ENCODE measurements around the gene EXOSC10.

The EXOSC10 gene

DNA sequence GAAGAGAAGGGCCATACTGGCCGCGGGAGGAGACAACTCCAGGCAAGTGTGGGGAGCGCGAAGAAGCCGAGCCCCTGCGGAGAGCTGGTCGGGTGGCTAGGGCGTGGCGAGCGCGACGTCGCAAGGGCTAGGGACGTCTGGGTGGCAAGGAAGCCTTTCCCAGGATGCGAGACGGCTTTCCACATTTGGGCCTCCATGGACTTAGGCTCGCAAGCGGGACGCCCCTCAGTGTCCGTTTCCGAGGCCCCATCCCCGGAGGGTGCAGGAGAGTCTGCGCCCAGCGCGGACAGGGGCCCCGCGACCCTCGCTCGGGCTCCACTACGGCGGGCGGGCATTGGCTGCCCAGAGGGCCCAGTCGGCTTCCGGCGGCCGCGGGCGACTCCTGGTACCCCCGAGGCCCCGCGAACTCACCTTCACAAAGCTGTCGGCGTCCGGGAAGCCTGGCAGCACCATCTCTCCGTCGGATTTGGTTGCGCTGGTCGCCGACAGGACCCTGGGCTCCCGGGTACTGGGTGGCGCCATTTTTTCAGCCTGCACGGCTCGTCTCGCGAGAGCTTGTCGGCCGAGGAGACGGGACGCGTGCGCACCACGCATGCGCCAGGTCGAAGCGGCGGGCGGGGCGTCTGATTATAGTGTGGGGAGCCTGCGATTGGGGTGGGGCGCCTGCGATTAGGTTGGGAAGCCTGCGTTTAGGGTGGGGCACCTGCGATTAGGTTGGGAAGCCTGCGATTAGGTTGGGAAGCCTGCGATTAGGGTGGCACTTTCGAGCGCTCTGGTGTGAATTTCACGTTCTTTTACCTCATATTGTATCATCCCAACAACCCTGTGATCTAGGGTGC, at the start of gene EXOSC10:
Gene EXOSC10 (minus strand): TSS at position 560 of the 839 bp plus-strand sequence. CDS start 38 bp downstream, at position 522.
- peak; percentile 89 for DNase-seq (ENCODE audit: low read depth)

GRCh38 chr1:11147197-11147770, 47.6 kb upstream of the EXOSC10 start:
- peak; percentile 84 for DNase-seq (ENCODE audit: low read depth)

DNA sequence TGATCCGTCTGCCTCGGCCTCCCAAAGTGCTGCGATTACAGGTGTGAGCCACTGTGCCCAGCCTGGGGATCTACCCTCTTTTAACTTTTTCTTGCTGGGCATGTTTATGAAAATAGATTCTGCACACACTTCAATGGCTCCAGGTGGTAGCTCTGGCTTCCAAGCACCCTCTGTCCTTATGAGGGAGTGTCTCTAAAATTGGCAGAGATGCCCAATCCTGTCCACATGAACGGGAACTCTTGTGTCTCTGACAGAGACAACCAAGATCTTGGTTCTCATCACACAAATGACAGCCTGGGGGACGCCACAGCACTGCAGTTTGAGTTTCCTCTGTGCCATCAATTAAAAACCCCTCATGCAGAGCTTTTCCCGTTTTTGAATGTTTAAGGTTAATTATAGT, 46.1 kb upstream of the EXOSC10 start:
- DNase-seq (ENCODE audit: low read depth) = no peak

- no peak for DNase-seq (ENCODE audit: low read depth)
Measured at GRCh38 chr1:11144570-11145256, 45.0 kb upstream of the EXOSC10 start.

DNA sequence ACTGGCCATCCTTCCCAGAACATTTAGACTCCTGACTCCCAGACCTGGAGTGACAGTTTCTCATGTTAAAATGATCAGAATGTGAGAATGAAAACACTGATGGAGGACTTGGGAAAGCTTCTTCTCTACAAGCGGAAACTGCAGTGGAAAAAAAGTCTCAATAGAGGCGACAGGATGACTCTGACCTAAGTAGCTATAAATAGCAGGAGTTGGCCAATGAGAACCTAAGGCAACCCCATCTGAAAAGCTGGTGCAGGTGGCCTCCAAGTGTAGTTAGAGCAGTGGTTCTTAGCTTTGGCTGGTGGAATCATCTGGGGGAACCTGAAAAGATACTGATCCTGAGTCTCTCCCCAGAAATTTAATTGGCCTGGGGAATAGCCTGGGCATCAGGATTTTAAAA, 44.2 kb upstream of the EXOSC10 start:
- DNase-seq (ENCODE audit: low read depth) = no peak

GRCh38 chr1:11143401-11143800, 43.7 kb upstream of the EXOSC10 start:
- DNase-seq (ENCODE audit: low read depth) = no peak

DNA sequence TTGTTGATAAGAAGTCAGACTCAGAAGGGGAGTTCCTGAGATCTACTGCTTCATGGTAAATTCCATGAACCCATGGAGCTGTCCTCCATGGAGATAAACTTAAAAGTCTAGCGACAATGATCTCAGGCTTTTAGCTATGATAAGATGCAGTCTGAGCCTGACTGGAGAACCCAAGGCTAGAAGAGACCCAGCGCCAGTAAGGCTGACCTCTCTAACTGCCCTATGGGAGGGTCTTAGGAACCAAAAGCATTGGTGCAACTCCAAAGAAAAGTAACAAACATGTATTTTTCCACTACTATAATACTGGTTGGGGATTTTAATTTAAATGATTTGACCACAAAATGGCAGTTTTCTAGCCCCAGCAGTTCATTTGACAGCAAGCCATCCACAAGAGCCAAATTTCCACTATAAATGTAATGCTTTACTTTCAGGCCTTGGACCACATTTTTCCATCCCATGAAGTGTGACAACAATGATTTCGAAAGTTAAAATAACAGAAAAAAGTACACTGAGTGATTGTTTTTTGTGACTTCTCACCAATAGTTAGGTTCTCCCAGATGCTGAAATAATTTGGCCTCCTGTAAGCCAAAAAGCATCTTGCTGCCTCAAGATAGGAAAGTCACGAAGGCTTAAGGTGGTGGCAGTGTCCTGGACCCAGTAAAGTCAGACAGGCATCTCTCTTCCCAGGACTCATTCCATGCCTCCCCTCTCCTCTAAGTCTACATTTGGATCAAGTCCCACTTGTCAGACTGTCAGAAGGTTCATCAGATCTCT, 43.1 kb upstream of the EXOSC10 start:
- no peak for DNase-seq (ENCODE audit: low read depth)

GRCh38 chr1:11138952-11139351, 39.3 kb upstream of the EXOSC10 start:
- peak; percentile 34 for DNase-seq (ENCODE audit: low read depth)

GRCh38 chr1:11138029-11138428, 38.4 kb upstream of the EXOSC10 start:
- DNase-seq (ENCODE audit: low read depth) = no peak

- peak; percentile 73 for DNase-seq (ENCODE audit: low read depth)
Measured at GRCh38 chr1:11134898-11135266, 35.2 kb upstream of the EXOSC10 start.

GRCh38 chr1:11134251-11134897, 34.7 kb upstream of the EXOSC10 start:
- DNase-seq (ENCODE audit: low read depth) = peak; percentile 83

DNA sequence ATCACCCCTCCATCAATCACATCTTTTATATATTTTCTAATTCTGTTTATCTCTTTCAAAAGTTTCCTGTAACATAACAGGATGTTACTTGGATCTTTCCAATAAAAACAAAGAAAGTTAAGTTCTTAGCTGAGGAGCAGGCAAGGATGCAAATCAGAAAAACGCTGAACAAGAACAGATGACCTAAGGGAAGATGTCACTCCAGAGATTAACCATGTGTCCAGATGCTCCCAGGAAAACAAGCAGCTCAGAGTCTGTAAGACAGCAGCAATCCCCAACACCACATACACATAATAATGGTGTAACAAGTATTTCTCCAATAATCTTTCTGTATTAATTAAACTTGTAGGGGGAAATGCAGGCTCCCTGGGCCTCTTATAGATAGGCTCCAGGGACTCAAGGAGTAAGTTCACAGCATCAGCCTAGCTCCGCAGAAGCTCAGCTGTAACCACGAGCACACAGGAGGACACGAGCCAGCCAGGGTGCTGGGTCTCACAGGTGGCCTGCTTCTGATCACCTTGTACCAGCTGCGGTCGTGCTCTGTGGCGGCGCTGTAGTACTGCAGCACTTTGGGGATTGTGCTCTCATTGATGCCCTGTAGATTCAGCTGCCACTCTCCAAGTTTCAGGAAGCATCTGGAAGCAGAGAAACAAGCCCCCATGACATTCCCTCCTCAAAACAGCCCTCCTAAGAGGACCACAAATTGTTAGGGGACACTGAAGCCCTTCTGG, 33.1 kb upstream of the EXOSC10 start:
- DNase-seq (ENCODE audit: low read depth) = no peak

DNA sequence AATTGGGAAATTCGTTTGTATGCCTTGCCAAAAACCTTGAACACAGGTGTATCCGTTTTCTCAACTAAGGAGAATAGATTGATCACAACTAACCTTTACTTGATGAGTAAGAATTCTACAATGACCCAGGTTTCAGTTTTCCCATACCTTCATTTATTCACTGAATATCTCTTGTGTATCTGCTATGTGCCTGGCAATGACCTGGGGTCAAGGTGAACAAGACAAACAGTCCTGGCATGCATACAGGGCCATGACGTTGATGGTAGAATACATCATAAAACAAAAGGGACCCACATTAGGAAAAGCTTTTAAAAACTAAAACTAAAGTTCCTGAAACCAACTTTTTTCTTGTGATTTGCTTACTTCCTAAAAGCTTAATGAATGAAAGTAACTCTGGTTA, 32.1 kb upstream of the EXOSC10 start:
- no peak for DNase-seq (ENCODE audit: low read depth)

DNA sequence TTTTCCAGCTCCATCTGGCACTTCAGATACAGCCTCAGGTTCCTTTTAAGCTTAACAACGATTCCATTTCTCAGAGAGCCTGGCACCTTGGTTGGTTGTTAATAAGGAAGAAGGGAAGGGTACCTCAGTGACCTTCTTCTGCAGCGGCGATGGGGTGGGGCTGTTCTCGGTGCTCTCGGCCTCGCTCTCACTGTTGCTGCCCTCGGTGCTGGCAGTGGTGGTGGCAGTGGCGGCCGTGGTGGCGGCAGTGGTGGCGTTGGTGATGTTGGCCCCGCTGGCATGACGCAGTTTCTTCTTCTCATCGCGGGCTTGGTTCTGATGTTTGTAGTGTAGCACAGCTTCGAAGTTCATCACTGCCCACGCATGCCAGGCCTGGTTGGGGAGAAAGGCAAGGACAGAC, 30.7 kb upstream of the EXOSC10 start:
- no peak for DNase-seq (ENCODE audit: low read depth)

DNA sequence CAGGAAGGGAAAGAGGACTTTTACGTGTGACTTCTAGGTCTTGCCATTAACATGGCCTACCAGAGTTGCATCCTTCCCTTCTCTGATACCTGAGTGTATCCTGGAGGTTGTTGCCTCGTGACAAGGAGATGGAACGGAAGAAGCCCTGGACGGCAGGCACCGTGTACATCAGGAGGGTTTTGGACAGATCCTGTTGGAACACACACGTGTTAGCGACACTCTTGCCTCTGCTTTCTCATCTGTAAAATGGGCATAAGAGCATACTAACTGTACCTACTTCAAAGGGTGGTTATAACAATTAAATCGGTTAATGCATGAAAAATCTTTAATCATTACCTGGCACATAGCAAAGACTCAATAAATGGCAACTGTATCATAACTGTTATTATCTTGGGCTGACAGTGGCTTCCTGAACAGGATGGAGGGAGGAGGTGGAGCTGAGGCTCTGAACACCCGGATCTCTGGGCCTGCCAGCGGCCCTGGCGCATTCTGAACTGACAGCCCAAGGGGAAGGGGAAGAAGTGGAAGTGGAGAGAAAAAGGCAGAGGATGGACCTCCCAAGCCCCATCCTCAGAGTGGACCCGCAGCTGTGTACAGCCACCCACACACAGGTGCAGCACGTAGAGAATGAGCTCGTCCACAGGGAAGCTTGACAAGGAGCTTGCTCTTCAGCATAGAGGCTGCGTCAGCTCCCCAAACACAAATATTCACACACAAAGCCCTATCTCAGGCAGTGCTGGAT, 30.2 kb upstream of the EXOSC10 start:
- no peak for DNase-seq (ENCODE audit: low read depth)

DNA sequence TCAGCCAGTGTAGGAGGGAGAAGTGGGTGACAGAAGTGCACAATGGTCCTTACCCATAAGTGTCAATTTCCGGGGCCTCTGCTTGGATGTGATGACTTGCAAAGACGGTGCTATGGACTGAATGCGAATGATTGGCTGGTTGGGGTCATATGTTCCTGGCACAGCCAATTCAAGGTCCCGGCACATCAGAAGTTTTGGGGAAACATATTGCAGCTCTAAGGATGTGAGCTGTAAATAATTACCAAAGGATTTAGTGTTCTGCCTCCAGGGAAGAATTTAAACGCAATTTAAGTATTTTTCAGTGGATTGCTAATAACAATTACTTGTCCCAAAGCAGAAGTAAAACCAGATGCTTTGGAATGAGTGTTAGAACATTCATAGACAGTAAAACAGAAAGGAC, 26.9 kb upstream of the EXOSC10 start:
- no peak for DNase-seq (ENCODE audit: low read depth)

GRCh38 chr1:11125931-11126330, 26.3 kb upstream of the EXOSC10 start:
- DNase-seq (ENCODE audit: low read depth) = no peak

DNA sequence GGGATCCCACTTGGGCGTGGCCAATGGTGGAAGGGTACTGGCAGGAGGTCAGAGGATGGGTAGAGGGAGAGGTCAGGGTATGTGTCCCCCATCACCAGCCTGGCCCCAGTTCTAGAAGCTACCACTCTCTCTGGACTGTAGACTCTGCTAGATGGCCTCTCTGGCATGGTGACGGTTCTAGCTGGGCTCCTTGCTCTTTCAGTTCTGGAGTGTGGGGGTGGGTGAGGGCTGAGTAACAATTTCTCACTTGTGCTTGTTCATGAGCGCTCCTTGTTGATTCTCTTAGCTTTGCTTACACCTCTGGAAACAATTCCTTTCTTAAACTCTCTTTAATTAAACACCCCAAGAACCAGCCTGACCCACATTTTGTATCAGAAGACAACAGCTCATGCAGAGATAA, 25.3 kb upstream of the EXOSC10 start:
- no peak for DNase-seq (ENCODE audit: low read depth)

- no peak for DNase-seq (ENCODE audit: low read depth)
Measured at GRCh38 chr1:11116318-11116717, 16.6 kb upstream of the EXOSC10 start.

DNA sequence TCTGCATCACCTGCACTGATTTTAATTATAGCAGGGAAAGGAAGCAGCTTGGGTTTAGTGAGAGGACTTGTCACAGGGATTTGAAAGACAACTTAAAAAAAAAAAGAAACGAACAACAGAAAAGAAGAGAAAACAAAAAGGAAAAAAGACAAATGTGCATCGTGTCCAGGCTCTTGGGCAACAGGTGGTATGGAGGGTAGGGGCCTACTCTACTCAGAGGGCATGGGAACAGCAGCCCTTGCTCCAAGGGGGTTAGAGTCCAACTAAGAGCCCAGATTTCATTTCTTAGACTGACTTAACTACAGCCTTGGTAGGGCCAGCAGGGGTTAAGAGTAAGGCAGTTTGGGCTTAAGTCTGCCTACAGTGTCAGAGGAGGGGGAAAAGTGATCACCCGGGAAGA, 15.3 kb upstream of the EXOSC10 start:
- no peak for DNase-seq (ENCODE audit: low read depth)
